ENCODE measurements around the gene METTL14.
"Not testable (repeated sequence)": the region's sequence is repeated elsewhere in the genome, so short reads cannot be mapped to it uniquely, and the experiment has no call there.

Gene METTL14

DNA sequence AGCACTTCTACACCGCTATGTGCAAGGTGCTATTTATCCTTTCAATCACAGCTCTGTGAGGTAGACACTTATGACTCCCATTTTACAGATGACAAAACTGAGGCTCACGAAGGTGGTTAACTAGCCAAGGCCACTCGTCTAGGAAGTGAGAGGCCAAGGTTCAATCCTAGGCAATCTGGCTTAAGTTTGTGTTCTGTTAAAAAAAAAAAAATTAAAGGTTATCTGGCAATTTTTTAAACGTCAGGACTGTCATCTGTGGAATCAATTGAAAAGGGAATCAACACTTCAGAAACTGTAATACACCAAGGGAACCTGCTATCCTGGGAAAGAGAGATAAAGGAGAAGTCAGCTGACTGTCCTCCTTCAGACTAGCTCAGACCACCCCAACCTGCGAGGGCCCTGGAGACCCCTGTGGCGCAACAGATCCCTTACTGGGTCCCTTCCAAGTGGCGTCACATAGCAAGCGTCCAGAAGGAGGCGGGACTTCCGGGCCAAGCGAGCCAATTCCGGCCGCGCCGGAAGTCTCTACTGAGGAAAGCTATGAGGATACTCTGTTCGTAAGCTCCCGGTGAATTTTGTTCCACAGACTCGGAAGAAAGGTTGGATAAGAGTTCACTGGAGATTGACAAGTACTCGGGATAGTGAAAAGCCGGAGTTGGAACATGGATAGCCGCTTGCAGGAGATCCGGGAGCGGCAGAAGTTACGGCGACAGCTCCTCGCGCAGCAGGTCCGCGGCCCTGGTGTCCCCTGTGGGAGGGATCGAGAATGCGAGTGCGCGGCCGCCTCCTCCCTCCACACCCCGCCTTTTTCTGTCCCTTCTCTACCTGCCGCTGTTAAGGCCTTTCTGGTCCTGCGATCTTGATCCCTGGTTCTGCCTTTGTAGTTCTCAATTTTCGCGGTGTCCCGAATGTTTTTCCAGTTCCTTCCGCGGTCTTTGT lies at the start of gene METTL14:
TSS of gene METTL14 (plus strand) at position 520 of the 939 bp plus-strand sequence. CDS start at position 663, 143 bp downstream.
- no peak for DNase-seq

DNA sequence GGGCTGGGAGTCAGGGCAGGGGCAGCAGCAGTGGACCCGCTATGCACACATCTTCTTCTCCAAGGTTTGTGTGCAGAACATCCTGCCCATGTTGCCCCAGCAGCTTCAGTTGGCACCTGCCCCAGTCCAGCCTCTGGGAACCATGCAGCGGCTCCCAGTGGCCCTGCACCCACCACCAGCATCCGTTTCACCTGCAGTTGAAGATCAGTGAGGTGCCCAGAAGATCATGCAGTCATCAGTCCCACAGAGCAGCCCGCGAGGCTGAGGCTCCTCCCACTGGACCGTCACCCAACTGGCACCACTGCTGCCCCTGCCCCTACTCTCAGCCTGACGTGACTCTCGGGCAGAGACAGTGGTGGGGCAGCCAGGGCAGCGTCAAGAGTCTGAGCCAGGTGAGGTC lies 49.1 kb upstream of the METTL14 start:
- not testable (repeated sequence) for DNase-seq

DNA sequence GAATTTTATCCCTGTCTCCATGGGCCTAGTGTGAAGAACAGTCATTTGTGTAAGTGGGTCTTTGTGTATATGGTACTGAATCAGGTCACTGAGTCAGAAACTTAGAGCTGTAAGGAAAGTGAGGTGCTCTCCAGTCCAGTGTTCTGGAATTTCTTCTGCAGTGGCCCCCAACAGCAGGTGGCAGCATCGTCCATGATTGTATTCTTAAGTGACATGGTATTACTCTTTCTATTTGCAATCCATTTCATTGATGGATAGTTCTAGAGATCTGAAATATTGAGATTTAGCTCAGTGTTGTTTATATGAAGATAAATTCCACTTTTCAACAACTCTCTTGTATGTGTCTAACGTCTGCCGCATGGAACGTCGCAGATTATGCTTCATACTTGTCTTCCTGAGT lies 20.5 kb upstream of the METTL14 start:
- DNase-seq, result not testable (repeated sequence)

DNA sequence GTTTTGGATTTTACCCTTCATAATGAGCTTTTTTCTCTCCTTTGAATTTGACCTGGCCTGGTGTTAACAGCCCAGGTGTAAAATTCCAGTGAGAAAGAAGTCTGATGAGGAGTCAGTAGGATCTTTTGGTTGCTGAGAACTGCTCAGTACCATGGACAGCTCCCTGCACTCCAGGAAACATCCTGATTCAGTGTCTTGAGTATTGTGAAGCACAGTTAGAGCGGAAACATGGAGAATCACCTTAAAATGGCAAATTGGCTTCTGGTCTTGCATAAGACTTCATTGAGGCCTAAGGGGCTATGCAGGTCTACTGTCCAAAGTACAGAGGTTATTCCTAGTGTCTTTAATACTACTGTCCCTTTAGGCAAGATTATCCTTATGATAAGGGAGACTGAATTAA lies 16.0 kb upstream of the METTL14 start:
- not testable (repeated sequence) for DNase-seq

- not testable (repeated sequence) for DNase-seq
Measured at GRCh38 chr4:118670968-118671367, 14.2 kb upstream of the METTL14 start.

GRCh38 chr4:118676128-118676527 lies 9.1 kb upstream of the METTL14 start:
- no peak for DNase-seq

GRCh38 chr4:118680808-118681207 lies 4.4 kb upstream of the METTL14 start:
- no peak for DNase-seq

- DNase-seq, result no peak
Measured at GRCh38 chr4:118682928-118683327, 2.3 kb upstream of the METTL14 start.

- DNase-seq, result no peak
Measured at GRCh38 chr4:118683513-118683912, 1.7 kb upstream of the METTL14 start.

GRCh38 chr4:118703118-118703517 lies 17.9 kb downstream of the METTL14 start:
- no peak for DNase-seq

DNA sequence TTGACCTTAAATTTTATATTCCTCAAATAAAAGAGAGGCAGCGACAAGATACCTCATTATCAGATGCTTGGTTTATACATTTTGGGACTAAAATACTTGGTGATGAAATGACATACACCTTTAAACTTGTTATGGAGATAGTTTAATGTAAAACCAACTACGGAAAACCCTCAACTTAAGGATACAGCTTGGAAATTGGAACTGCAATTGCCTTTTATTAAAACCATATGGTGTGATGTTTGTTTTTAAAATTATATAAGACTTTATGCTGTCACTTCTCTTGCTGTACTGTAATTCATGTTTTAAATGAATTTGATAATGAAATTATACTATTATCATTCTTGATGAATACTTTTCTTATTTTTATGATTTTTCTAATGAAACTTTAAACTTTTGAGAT lies 25.9 kb downstream of the METTL14 start:
- no peak for DNase-seq

- no peak for DNase-seq
Measured at GRCh38 chr4:118712872-118713271, 27.7 kb downstream of the METTL14 start.

DNA sequence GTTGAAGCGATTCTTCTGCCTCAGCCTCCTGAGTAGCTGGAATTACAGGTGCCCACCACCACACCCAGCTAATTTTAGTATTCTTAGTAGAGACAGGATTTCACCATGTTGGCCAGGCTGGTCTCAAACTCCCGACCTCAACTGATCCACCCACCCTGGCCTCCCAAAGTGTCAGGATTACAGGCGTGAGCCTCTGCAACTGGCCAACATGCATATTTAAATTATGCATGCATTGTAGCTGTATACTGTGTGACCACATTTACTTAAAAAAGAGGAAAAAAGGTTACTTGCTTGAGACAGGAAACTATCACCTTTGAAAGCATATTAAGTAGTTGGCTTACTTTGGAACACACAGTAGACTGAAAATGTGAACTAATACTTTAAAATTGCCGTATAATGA lies 29.5 kb downstream of the METTL14 start:
- DNase-seq, result no peak

DNA sequence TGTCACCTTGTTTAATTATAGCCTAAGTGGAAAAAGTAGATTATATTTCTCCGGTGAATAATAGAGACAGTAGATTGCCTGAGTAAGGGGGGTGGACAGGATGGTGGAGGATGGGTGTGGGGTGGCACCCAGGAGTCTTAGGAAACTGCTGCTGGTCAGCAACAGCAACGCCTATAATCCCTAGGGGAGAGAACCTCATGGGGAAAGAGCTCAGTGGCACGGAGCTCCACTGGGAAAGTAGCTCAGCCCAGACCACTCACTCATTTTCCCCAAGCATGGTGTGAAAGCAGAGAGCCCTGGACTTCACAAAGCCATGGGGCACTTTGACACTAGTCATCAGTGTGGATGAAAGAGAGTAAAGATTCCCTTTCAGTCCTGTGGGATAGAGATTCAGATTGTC lies 31.1 kb downstream of the METTL14 start:
- no peak for DNase-seq

DNA sequence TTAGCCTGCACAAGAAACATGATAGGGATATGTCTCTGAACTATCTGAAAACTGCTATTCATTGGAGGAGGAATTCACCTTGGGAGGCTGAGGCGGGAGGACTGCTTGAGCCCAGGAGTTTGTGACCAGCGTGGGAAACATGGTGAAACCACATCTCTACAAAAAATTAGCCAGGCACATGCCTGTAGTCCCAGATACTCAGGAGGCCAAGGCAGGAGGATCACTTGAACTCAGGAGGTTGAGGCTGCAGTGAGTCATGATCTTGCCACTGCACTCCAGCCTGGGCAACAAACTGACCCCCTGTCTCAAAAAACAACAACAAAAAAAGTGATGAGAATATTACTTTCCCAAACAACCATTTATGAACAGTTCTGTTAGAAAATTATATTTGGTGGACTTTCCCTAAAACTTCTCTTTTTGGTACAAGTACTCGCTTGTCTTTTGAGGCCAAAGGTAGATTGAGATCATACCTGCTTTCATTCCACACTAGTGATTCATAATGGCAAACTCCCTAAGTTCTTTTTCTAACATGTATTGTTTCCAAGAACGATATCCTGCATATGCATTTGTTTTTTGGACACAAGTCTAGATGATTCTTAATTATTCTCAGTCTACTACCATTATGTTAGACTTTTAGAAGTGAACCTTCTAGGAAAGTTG lies 33.4 kb downstream of the METTL14 start:
- DNase-seq, result no peak

DNA sequence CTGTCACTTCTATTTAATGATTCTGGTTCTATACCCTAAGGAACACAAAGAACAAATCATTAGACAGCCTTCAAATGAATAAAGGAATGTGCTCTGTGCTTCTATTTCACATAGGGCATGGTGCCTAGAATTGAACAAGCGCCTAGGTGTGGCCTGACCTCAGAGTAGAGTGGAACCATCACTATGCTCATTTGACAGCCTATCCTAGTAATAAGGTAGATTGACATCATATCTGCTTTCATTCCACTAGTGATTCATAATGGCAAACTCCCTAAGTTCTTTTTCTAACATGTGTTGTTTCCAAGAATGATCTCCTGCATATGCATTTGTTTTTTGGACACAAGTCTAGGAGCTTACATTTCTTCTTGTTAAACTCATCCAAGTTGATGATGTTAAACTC lies 36.6 kb downstream of the METTL14 start:
- no peak for DNase-seq

DNA sequence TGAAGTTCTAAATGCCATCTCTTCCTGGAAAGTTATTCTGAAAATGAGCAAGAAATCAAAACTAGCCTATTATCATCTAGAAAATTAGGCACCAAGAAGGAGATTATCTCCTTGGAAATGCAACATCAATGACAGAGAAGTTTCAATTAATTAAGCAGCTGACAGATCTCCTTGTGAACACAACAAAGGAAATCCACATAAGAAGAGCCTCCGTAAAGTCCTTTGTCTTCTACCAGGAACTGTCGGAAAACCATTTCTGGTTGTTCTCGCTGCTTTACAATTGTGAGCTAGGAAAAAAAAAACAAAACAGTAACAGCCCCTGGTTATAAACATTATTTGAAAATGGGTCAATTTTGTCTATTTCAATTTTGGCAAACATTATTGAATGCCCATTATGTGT lies 38.2 kb downstream of the METTL14 start:
- DNase-seq, result no peak

DNA sequence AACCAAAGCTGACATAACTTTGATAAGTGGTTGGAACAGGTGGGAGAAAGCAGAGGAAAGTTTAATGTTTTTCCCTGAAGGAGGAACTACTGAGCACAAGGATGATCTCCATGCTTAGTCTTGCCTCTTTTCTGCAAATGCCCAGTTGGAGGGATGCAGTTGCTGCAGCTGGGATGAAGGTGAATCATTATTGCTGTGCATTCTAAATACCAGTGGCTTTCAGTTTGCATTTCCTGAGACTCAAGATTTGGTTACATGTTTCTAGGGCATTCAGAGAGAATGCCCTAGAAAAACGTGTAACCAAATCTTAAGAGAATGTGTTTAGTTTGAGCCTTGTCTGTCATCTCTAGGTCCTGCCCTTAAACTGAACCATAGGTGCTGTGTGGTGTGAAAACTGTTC lies 42.2 kb downstream of the METTL14 start:
- DNase-seq, result no peak

GRCh38 chr4:118729287-118730286 lies 44.4 kb downstream of the METTL14 start:
- DNase-seq, result no peak

DNA sequence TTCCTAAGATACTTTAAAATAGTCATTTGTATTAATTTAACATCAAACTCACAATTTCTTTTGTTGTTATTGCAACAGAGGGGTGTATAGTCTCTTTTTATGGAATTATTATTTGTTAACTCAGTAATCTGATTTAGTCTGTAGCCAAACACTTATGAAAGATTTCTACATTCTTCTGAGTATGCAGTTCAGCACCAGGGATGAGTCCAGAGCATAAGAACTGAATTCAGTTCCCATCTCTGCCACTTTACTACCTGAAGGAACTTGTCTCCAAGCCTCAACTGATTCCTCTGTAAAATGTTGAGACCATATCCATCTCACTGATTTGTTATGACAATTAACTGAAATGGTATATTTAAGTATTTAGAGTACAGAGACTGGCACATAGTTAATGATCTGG lies 45.5 kb downstream of the METTL14 start:
- DNase-seq, result no peak

DNA sequence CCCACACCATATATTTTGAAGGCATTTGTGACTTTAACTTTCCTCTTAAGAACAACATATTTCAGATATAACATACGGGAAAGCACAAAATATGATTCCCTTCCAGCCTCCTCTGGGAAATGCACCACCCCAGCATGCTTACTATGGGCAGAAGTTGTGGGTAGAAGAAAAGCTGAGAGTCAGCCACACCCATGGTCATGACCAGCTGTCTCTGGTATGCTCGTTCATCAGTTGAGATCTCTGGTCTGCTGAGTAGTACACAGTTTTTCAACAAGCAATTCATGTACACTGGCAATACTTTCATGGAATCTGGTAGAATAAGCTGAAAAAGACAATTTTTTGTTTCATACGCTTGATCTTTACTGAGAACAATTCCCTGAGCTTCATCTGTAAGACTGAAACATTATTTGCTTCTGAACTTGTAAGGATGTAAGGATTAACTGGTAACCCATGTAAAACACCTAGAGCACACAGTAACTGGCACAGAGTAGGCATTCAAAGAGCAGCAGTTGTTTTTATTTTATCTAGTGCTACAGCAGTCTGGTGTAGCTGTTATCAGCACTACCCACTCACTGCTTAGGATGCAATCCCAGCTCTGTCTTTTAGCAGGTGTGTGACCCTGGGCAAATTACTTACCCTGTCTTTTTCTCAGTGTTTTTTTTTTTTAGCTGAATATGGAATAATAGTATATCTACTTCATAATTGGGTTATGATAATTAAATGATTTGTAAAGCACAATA lies 47.6 kb downstream of the METTL14 start:
- no peak for DNase-seq
